ENCODE data around the gene APBA1.

The APBA1 gene

DNA sequence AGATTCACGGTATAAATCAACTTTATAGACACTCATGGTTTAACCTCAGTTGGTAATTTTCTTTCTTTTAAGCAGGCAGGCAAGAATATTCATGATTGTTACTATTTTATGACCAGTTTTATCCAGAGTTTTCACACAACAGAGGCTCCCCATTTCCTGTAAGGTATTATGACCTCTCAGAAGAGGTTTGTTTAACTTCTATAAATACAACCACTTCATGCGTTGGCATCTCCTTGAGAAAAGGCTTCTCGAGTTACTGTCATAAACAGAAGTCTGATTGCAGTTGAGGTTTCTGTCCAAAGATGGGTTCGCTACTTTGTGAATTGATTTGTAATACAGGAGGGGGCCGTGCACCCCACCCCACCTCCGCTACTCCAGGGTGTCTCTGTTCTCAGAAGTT lies 291.9 kb downstream of the APBA1 start:
- no peak for TF ChIP-seq CTCF (conservative IDR thresholded peaks at IDR 0.05; ENCODE audit: low read depth, low read length)
- DNase-seq (ENCODE audit: low read depth): no peak
- H3K4me3 ChIP-seq (ENCODE audit: low read length): no peak overlapping the region

DNA sequence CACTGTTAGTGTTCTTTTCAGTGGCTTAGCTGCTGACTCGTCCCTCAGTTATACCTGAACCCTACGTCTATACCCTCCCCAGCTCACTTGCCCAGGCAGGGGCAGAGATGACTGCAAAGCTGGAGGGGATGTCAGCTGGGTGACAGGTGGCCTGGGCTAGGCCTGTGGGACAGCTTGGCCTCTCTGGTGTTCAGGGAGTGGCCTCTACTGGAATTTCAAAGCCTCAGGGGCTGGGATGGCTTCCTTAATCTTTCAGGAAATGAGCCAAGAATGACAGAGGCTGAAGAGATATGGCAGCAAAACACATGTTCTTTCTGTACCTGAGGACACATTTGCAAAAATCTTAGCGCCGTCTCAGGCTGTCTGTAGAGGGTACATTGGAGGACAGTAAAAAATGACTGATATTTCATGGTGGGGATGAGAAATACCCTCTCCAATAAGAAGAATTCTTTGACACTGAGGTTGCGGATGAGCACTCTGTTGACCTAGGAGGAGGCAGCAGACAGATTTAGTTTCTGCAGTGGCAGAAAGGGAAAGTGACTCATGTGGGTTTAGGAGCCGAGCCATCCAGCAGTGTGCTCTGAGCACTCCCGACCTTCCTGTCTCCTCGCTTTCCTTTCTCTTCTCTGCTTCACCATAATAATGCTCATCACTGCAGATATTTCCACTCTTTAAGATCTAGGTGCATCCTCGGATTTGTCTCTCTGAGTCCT lies 292.7 kb downstream of the APBA1 start:
- TF ChIP-seq CTCF (conservative IDR thresholded peaks at IDR 0.05; ENCODE audit: low read depth, low read length): no peak
- no peak for DNase-seq (ENCODE audit: low read depth)
- no peak overlapping the region for H3K4me3 ChIP-seq (ENCODE audit: low read length)

- no peak for TF ChIP-seq CTCF (conservative IDR thresholded peaks at IDR 0.05; ENCODE audit: low read depth, low read length)
- no peak for DNase-seq (ENCODE audit: low read depth)
- no peak overlapping the region for H3K4me3 ChIP-seq (ENCODE audit: low read length)
Observed at GRCh38 chr9:69377981-69378380, 294.2 kb downstream of the APBA1 start.
